Breast epithelium (tissue), 4 donors: ENCODE measurements around the gene C17orf100. TPM values are rescaled to one million over a fixed set of nuclear protein-coding genes. Genes with fewer than 3 reads are reported as not detected.

Source experiments
- DNase-seq, 2 donors: peaks; one replicate each; pipeline ENCODE4 v3.0.0-alpha.2; 2019; ENCODE audit warnings: low spot score in 2 of 2
- H3K27ac ChIP-seq, 2 donors: fragments of 200-600 bp; sonication (generic) in 1 of 2; one replicate each; pipeline ENCODE4 v1.5.1; 2016 to 2019; ENCODE audit warnings: mild to moderate bottlenecking in 1 of 2
- H3K27me3 ChIP-seq, 2 donors: fragments of 200-600 bp; sonication (generic) in 1 of 2; one replicate each; pipeline versions ENCODE4 v1.5.1 to v1.6.0; 2017 to 2019; ENCODE audit warnings: control low read depth in 1 of 2, mild to moderate bottlenecking in 1 of 2
- H3K36me3 ChIP-seq: fragments of 200-600 bp; one replicate; pipeline ENCODE4 v1.5.1; 2019
- H3K4me1 ChIP-seq, 2 donors: fragments of 200-600 bp; sonication (generic); one replicate each; pipeline ENCODE4 v1.5.1; 2016 to 2019; ENCODE audit warnings: control low read depth in 1 of 2
- H3K4me3 ChIP-seq, 3 donors: fragments of 200-600 bp; sonication (generic); 1 replicate in 2 of 3; 2 replicates in 1 of 3; pipeline ENCODE4 v1.5.1; 2016 to 2019; ENCODE audit warnings: mild to moderate bottlenecking in 3 of 3, moderate library complexity in 2 of 3
- H3K9me3 ChIP-seq, 2 donors: fragments of 200-600 bp; sonication (generic) in 1 of 2; one replicate each; pipeline ENCODE4 v1.5.1; 2016 to 2019; ENCODE audit warnings: control low read depth in 1 of 2
- CTCF ChIP-seq, 3 donors: fragments of 450-650 bp; IDR thresholded peaks; one replicate each; pipeline ENCODE4 v1.5.1; 2016 to 2017; ENCODE audit warnings: antibody characterized with exemption in 3 of 3, mild to moderate bottlenecking in 3 of 3, moderate library complexity in 3 of 3
- POLR2A ChIP-seq: fragments of 450-650 bp; IDR thresholded peaks from one replicate; pipeline ENCODE4 v1.6.1; 2016; ENCODE audit warnings: antibody characterized with exemption, mild to moderate bottlenecking, moderate library complexity
- POLR2AphosphoS5 ChIP-seq, 3 donors: sonication (generic); formaldehyde crosslinking; IDR thresholded peaks; one replicate each; pipeline ENCODE4 v1.6.1; 2017; ENCODE audit warnings: antibody characterized with exemption in 3 of 3
- intact Hi-C: fragments of 100-400 bp; cut with DNase I; formaldehyde crosslinking; loops from one replicate; pipeline ENCODE4 v1.15.1; 2023; ENCODE audit warnings: low total_unique reads
- total RNA-seq, 3 donors: library from RNA; depleted of rRNA; stranded (reverse); fragments of >200 nt; gene quantifications; one replicate each; pipeline ENCODE4 v1.1.0, GENCODE V29; 2016

The C17orf100 gene
- total RNA-seq, 3 donors from 2014 or later, result 0.16 to 0.98 (median 0.88) TPM

DNA sequence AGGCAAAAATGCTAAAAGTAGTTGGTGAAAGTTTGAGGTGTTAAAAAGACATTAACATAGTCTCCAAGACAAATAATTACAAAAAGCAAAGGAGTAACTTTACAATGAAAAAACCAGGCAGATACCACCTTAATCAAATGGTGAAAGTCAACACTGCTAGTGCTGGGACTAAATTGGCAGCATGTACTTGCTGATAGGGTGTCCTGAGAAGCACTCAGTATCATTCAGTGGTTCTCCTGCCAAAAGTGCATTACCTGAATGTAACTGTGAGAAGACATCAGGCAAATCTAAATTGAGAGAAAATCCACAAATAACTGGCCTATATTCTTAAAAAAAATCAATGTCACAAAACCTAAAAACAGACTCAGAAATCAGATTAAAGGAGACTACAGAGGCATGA, 19.0 kb upstream of the C17orf100 start:
- no peaks in the 10 kb centered on the region for H3K9me3 ChIP-seq
- H3K4me1 ChIP-seq, result no peaks in the 10 kb centered on the region
- no peaks in the 10 kb centered on the region for H3K36me3 ChIP-seq
- H3K27ac ChIP-seq, result no peak overlapping the region
- TF ChIP-seq POLR2A, result no peak
- TF ChIP-seq POLR2AphosphoS5 (IDR thresholded peaks at IDR 0.05), result no peak
- no peak for TF ChIP-seq CTCF (IDR thresholded peaks at IDR 0.05)
- no peak overlapping the region for H3K4me3 ChIP-seq
- DNase-seq, result no peak
- intact Hi-C loops, result no loop called here
- H3K27me3 ChIP-seq, result no peaks in the 10 kb centered on the region

DNA sequence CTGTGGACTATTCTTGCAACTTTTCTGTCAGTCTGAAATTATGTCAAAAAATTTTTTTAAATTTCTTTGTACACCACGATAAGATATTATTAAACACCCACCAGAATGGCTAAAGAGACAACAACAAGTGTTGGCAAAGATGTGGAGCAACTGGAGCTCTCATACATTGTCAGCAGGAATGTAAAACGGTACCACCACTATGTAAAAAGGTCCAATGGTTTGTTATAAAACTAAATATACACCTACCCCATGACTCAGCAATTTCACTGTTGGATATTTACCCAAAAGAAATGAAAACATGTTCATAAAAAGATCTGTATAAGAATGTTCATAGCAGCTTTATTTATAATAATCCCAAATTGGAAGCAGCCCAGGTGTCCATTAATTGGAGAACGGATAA, 18.3 kb upstream of the C17orf100 start:
- H3K9me3 ChIP-seq, result no peaks in the 10 kb centered on the region
- H3K4me1 ChIP-seq, result no peaks in the 10 kb centered on the region
- no peak overlapping the region for H3K4me3 ChIP-seq
- intact Hi-C loops, result no loop called here
- no peaks in the 10 kb centered on the region for H3K27me3 ChIP-seq
- H3K27ac ChIP-seq, result no peak overlapping the region
- no peak for DNase-seq
- TF ChIP-seq CTCF (IDR thresholded peaks at IDR 0.05) (no peak), POLR2A (no peak), POLR2AphosphoS5 (IDR thresholded peaks at IDR 0.05) (no peak)
- no peaks in the 10 kb centered on the region for H3K36me3 ChIP-seq

DNA sequence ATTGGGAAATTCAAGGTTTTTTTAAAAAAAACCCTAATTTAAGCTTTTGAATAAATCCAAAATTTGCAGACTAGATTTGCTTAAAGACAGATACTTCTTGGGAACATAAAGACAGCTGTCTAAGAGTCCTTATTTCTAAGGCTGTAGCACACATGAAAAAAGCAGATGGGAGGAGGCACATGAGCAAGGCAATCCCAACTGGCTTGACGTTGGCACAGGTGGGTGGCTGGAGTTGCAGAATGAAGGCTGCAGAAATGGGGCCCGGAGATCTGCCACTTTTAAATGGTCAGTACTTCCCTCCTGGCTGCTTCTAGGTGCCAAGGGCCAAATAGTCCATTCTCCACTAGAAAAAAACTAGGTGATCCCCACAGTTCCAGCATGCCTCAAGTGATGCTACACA, 15.5 kb upstream of the C17orf100 start:
- DNase-seq, result no peak
- no peaks in the 10 kb centered on the region for H3K36me3 ChIP-seq
- H3K4me1 ChIP-seq, result peaks cover 5 to 11% of the 10 kb centered on the region in 2 donors
- no peak overlapping the region for H3K27ac ChIP-seq
- intact Hi-C loops, result no loop called here
- H3K27me3 ChIP-seq, result no peaks in the 10 kb centered on the region
- no peaks in the 10 kb centered on the region for H3K9me3 ChIP-seq
- no peak overlapping the region for H3K4me3 ChIP-seq
- TF ChIP-seq POLR2AphosphoS5 (IDR thresholded peaks at IDR 0.05), result no peak
- no peak for TF ChIP-seq CTCF (IDR thresholded peaks at IDR 0.05)
- TF ChIP-seq POLR2A, result no peak

DNA sequence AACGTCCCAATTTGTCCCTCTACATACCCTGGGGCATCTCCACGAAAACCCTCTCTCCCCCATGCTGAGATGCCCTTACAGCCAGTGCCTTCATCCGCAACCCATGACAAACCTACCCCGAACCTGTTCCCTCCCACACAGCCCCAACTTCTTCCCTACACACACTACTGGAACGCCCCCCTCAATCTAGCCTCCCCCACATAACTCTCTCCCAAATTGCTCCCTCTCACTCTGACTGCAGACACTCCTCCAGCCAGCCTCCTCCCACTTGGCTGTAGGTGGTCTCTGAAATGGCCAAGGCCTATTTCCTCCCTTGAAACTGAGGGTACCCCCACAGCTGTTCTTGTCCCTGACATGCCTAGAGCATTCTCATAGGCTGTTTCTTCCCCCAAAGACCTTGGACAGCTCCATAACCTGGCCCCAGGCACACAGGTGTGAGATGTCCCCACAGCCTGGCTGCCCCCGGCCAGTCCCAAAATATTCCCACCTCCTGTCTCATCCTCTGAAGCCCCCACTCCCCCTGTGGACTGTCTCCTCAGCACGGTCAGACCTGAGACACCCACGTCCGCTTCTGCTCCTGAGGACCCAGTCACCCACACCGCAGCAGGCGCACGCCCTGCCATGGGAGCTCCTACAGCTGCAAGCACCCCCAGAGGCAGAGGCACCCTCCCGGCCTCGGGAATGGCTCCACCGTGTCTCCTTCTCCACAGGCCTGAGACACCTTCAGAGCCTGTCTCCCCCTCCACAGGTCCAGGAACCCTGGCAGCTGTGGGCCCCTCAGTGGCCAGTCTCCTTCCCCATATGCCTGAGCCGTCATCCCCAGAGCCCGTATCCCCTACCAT, 14.7 kb upstream of the C17orf100 start:
- Histone ChIP-seq H3K27me3 (no peaks in the 10 kb centered on the region), H3K36me3 (no peaks in the 10 kb centered on the region), H3K9me3 (no peaks in the 10 kb centered on the region), H3K4me3 (no peak overlapping the region), H3K27ac (no peak overlapping the region), H3K4me1 (peaks cover 5 to 14% of the 10 kb centered on the region in 2 donors)
- intact Hi-C loops, result no loop called here
- DNase-seq, result no peak
- TF ChIP-seq POLR2AphosphoS5 (IDR thresholded peaks at IDR 0.05) (no peak), CTCF (IDR thresholded peaks at IDR 0.05) (no peak), POLR2A (no peak)

DNA sequence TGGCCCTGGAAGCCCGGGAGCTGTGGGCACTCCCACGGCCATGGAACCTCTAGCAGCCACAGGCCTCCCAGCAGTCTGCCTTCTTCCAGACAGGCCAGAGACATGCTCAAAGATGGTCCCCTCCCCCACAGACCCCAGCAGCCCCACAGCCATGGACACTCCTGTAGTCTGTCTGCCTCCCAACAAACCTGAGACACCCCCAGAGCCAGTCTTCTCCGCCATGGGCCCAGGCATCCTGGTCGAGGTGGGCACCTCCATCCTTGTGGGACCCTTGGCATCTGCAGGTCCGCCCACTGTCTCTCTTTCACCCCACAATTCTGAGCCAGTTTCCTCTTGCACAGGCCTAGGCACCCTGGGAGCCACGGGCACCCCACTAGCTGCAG, 14.1 kb upstream of the C17orf100 start:
- TF ChIP-seq POLR2AphosphoS5 (IDR thresholded peaks at IDR 0.05) (no peak), POLR2A (no peak), CTCF (IDR thresholded peaks at IDR 0.05) (no peak)
- DNase-seq, result no peak
- intact Hi-C loops, result no loop called here

More for the DNA sequence above, 14.1 kb upstream of the C17orf100 start:
- no peak overlapping the region for H3K4me3 ChIP-seq
- H3K27me3 ChIP-seq, result no peaks in the 10 kb centered on the region
- H3K36me3 ChIP-seq, result no peaks in the 10 kb centered on the region
- no peak overlapping the region for H3K27ac ChIP-seq
- H3K4me1 ChIP-seq, result peaks cover 5 to 20% of the 10 kb centered on the region in 2 donors
- no peaks in the 10 kb centered on the region for H3K9me3 ChIP-seq
